Right lobe of liver (tissue), 6 donors: Measurements from ENCODE around the gene POMGNT1. TPM values are rescaled to one million over a fixed set of nuclear protein-coding genes. Genes with fewer than 3 reads are reported as not detected.

Source experiments
- ATAC-seq, 4 donors: fragments of 200-7000 bp; cut with Tn5 transposase; one replicate each; pipeline ENCODE4 v1.9.1; 2020; ENCODE audit warnings: mild to moderate bottlenecking in 4 of 4, moderate library complexity in 4 of 4
- DNase-seq, 3 donors: peaks; one replicate each; pipeline ENCODE4 v3.0.0-alpha.2; 2020
- H3K27ac ChIP-seq, 3 donors: fragments of 200-600 bp; one replicate each; pipeline ENCODE4 v1.8.0; 2022
- H3K27me3 ChIP-seq, 2 donors: fragments of 200-600 bp; one replicate each; pipeline ENCODE4 v1.8.0; 2022
- H3K36me3 ChIP-seq, 4 donors: fragments of 200-600 bp; sonication (generic) in 1 of 4; one replicate each; pipeline versions ENCODE4 v1.5.1 to v1.8.0; 2017 to 2022; ENCODE audit warnings: control low read depth in 1 of 4
- H3K4me1 ChIP-seq, 4 donors: fragments of 200-600 bp; sonication (generic) in 1 of 4; one replicate each; pipeline versions ENCODE4 v1.5.1 to v1.8.0; 2017 to 2022; ENCODE audit warnings: control low read depth in 1 of 4
- H3K4me3 ChIP-seq, 3 donors: fragments of 200-600 bp; one replicate each; pipeline ENCODE4 v1.8.0; 2022
- H3K9me3 ChIP-seq, 4 donors: fragments of 200-600 bp; sonication (generic) in 1 of 4; one replicate each; pipeline versions ENCODE4 v1.5.1 to v1.8.0; 2017 to 2022; ENCODE audit warnings: control low read depth in 1 of 4
- POLR2A ChIP-seq: fragments of 450-650 bp; IDR thresholded peaks from one replicate; pipeline ENCODE4 v1.6.1; 2017; ENCODE audit warnings: antibody characterized with exemption, mild to moderate bottlenecking
- WGBS: methylation state at CpG from one replicate; pipeline ENCODE4 v1.1.6; 2018; ENCODE audit warnings: low coverage, low lambda C conversion rate; ENCODE audit not compliant: insufficient coverage; ENCODE audit errors: missing lambda C conversion rate; 5-methylcytosine and 5-hydroxymethylcytosine counted together
- intact Hi-C, 2 donors: fragments of 100-400 bp; cut with DNase I; formaldehyde crosslinking; loops; one replicate each; pipeline versions ENCODE4 v1.11.2 to v1.14.1; 2022
- small RNA-seq, 2 experiments: library from RNA; depleted of rRNA; stranded (forward); fragments of <200 nt; gene quantifications; one replicate each; pipeline ENCODE3, GENCODE V24; 2016
- total RNA-seq, 6 experiments: library from RNA; depleted of rRNA in 2 of 6; stranded (reverse); fragments of >200 nt in 2 of 6; fragmentation: NEBNext Ultra II Directional in 3 of 6; extraction: Animal tissue kit (Norgen Biotek cat#: 25700) in 3 of 6; gene quantifications; one replicate each; pipeline versions ENCODE4 v1.1.0 to v1.2.4, GENCODE V29; 2016 to 2023
- TF ChIP-seq, protein P1 (sequence below), 4 donors: fragments of 200-600 bp in 3 of 4; fragments of 450-650 bp in 1 of 4; IDR thresholded peaks; one replicate each; pipeline versions ENCODE4 v1.5.1 to v1.8.0; 2016 to 2022; ENCODE audit warnings: antibody characterized with exemption in 4 of 4, mild to moderate bottlenecking in 2 of 4
- donor health status: DM: no; HTN: yes; CAD: no.
- donor health status: DM: no; HTN: no; CAD: no.
- donor health status: DM: no; HTN: no; CAD: no.
- donor health status: DM: no; HTN: yes; CAD: no.
- donor health status: DM: no; HTN: yes; CAD: no.

Gene POMGNT1
- total RNA-seq, 6 experiments from 2014 or later: 26.9 to 47.4 (median 38.8) TPM

DNA sequence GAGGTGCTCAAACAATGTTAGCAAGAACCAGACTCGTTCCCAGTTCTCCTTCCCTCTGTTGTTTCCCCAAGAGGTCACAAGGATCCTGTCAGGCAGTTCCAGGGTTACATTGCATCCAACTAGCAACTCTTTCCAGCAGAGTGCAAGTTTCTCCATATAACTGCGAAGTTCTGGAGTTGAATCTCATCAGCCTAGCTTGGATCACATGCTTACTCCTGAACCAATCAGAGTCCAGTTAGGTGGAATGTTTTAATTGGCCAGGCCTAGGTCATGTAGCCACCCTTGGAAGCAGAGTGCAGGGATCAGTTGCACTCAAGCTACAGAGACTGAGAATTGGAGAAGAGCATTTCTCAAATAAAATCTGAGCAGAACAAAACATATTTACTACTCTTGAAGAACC is 49.9 kb downstream of the POMGNT1 start:
- intact Hi-C loops: no loop called here
- ATAC-seq (no peak), DNase-seq (no peak)
- no peaks in the 10 kb centered on the region for H3K4me1 ChIP-seq
- no peak overlapping the region for H3K4me3 ChIP-seq
- H3K27ac ChIP-seq: no peak overlapping the region
- no peaks in the 10 kb centered on the region for H3K36me3 ChIP-seq
- 25% methylated on average over 1 of the region's 2 CpGs for WGBS
- TF ChIP-seq, protein P1, sequence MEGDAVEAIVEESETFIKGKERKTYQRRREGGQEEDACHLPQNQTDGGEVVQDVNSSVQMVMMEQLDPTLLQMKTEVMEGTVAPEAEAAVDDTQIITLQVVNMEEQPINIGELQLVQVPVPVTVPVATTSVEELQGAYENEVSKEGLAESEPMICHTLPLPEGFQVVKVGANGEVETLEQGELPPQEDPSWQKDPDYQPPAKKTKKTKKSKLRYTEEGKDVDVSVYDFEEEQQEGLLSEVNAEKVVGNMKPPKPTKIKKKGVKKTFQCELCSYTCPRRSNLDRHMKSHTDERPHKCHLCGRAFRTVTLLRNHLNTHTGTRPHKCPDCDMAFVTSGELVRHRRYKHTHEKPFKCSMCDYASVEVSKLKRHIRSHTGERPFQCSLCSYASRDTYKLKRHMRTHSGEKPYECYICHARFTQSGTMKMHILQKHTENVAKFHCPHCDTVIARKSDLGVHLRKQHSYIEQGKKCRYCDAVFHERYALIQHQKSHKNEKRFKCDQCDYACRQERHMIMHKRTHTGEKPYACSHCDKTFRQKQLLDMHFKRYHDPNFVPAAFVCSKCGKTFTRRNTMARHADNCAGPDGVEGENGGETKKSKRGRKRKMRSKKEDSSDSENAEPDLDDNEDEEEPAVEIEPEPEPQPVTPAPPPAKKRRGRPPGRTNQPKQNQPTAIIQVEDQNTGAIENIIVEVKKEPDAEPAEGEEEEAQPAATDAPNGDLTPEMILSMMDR (IDR thresholded peaks at IDR 0.05): no peak
- no peak for TF ChIP-seq POLR2A
- H3K9me3 ChIP-seq: no peaks in the 10 kb centered on the region
- no peaks in the 10 kb centered on the region for H3K27me3 ChIP-seq

Small RNAs within 50 kb of the gene (small RNA-seq; reads per million reads assigned to genes)
- gene AL672043.1: 0 reads per million in 2 experiments

Other genes starting within 250 kb of the POMGNT1 start
- 1 to 10 TPM; 2.0 to 4.3 (median 2.8) TPM for gene PIK3R3, start 65.8 kb downstream of the POMGNT1 start, total RNA-seq
- gene TSPAN1, start 23.3 kb downstream of the POMGNT1 start, total RNA-seq: 1 to 10 TPM; 2.6 to 6.3 (median 3.6) TPM
- not detected for gene P3R3URF, start 21.9 kb downstream of the POMGNT1 start, total RNA-seq
- gene LURAP1, start 4.9 kb upstream of the POMGNT1 start, total RNA-seq: 1 to 10 TPM in 1 of 6 experiments, under 1 TPM in 5; 0.17 to 1.4 (median 0.31) TPM
- 1 to 10 TPM in 1 of 6 experiments, under 1 TPM in 5; 0.27 to 2.5 (median 0.70) TPM for gene RAD54L, start 49.3 kb upstream of the POMGNT1 start, total RNA-seq
- 10 to 100 TPM; 24.4 to 37.0 (median 29.0) TPM for gene LRRC41, start 105.2 kb upstream of the POMGNT1 start, total RNA-seq
- gene UQCRH, start 105.3 kb upstream of the POMGNT1 start, total RNA-seq: 100 to 1,000 TPM in 2 of 6 experiments, 10 to 100 TPM in 4; 71.6 to 244 (median 90.4) TPM
- gene NSUN4, start 142.4 kb upstream of the POMGNT1 start, total RNA-seq: 10 to 100 TPM in 5 of 6 experiments, 1 to 10 TPM in 1; 8.5 to 13.0 (median 12.2) TPM
- gene FAAH, start 195.9 kb upstream of the POMGNT1 start, total RNA-seq: 10 to 100 TPM; 26.6 to 48.7 (median 33.5) TPM